Osteoblast (primary cell): ENCODE results near the gene DMXL2. TPM values are rescaled to one million over a fixed set of nuclear protein-coding genes. Genes with fewer than 3 reads are reported as not detected.
A peak's percentile ranks its signal among the peaks of the same experiment; 100 is the strongest.

Source experiments
- DNase-seq: peaks from one replicate; pipeline ENCODE4 v3.0.0; 2011; ENCODE audit warnings: low spot score, mixed read lengths; ENCODE audit not compliant: insufficient read length; ENCODE audit errors: missing footprints
- H2AFZ ChIP-seq: 2 replicates; pipeline ENCODE4 v1.6.0; 2011; ENCODE audit warnings: mild to moderate bottlenecking, low read length
- H3K27ac ChIP-seq: 2 replicates; pipeline ENCODE4 v1.5.1; 2011; ENCODE audit warnings: mild to moderate bottlenecking, low read depth, low read length, moderate library complexity
- H3K27me3 ChIP-seq: 2 replicates; pipeline ENCODE4 v1.6.0; 2012; ENCODE audit warnings: mild to moderate bottlenecking, control low read depth, inconsistent platforms, low read length, moderate library complexity; ENCODE audit not compliant: insufficient read depth
- H3K36me3 ChIP-seq: 2 replicates; pipeline ENCODE4 v1.5.1; 2011; ENCODE audit warnings: mild to moderate bottlenecking, low read length, control low read depth, moderate library complexity; ENCODE audit not compliant: insufficient read depth
- H3K4me1 ChIP-seq: 2 replicates; pipeline ENCODE4 v1.5.1; 2011; ENCODE audit warnings: mild to moderate bottlenecking, low read length, control low read depth, moderate library complexity; ENCODE audit not compliant: insufficient read depth
- H3K4me2 ChIP-seq: 2 replicates; pipeline ENCODE4 v1.6.0; 2011; ENCODE audit warnings: mild to moderate bottlenecking, low read length; ENCODE audit not compliant: insufficient read depth
- H3K4me3 ChIP-seq: fragments of 200-600 bp; sonication (generic); 3 replicates; pipeline ENCODE4 v1.5.1; 2012; ENCODE audit warnings: mild to moderate bottlenecking, low read length, inconsistent platforms; ENCODE audit not compliant: insufficient read depth
- H3K79me2 ChIP-seq: 2 replicates; pipeline ENCODE4 v1.6.0; 2012; ENCODE audit warnings: mild to moderate bottlenecking, low read length, control low read depth, inconsistent platforms; ENCODE audit not compliant: insufficient read depth
- H3K9me3 ChIP-seq: 2 replicates; pipeline ENCODE4 v1.5.1; 2011; ENCODE audit warnings: low read depth, low read length, control low read depth
- H4K20me1 ChIP-seq: 2 replicates; pipeline ENCODE4 v1.6.0; 2012; ENCODE audit warnings: mild to moderate bottlenecking, low read length, control low read depth; ENCODE audit not compliant: insufficient read depth
- total RNA-seq: library from RNA; depleted of rRNA; stranded (reverse); fragments of >200 nt; gene quantifications from 2 replicates; pipeline ENCODE4 v1.2.3, GENCODE V29; 2012
- TF ChIP-seq, protein P1 (sequence below): IDR thresholded peaks from 2 replicates; pipeline ENCODE4 v1.5.1; 2011; ENCODE audit warnings: mild to moderate bottlenecking, low read depth, low read length, moderate library complexity; ENCODE audit errors: extremely low read depth

The DMXL2 gene
- total RNA-seq, 1 donor, result 37.3 TPM

DNA sequence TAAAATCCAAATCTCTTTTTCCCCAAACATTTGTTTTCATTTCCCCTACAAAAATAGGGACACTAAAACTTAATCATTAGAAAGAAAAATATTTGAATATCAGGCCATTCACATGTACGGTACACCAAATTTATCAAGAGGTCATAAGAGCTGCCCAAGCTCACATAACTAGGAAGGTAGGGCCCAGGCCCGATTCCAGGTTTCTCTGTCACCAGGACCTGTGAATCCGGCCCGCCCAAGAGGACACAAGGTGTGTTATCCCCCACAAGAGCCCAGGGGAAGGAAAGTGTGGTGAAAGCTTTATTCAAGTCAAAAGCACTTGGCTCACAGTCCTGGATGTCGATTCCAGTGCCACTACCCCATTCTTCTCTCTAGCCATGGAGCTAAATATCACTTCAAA is 130.6 kb downstream of the DMXL2 start:
- DNase-seq, result no peak
- Histone ChIP-seq H3K9me3 (no peaks in the 10 kb centered on the region), H3K27me3 (no peaks in the 10 kb centered on the region), H2AFZ (no peak overlapping the region), H3K4me1 (peaks cover 4% of the 10 kb centered on the region), H3K4me3 (no peak overlapping the region), H3K79me2 (no peaks in the 10 kb centered on the region), H3K4me2 (no peak overlapping the region), H4K20me1 (no peaks in the 10 kb centered on the region), H3K36me3 (no peaks in the 10 kb centered on the region), H3K27ac (no peak overlapping the region)
- TF ChIP-seq, protein P1, sequence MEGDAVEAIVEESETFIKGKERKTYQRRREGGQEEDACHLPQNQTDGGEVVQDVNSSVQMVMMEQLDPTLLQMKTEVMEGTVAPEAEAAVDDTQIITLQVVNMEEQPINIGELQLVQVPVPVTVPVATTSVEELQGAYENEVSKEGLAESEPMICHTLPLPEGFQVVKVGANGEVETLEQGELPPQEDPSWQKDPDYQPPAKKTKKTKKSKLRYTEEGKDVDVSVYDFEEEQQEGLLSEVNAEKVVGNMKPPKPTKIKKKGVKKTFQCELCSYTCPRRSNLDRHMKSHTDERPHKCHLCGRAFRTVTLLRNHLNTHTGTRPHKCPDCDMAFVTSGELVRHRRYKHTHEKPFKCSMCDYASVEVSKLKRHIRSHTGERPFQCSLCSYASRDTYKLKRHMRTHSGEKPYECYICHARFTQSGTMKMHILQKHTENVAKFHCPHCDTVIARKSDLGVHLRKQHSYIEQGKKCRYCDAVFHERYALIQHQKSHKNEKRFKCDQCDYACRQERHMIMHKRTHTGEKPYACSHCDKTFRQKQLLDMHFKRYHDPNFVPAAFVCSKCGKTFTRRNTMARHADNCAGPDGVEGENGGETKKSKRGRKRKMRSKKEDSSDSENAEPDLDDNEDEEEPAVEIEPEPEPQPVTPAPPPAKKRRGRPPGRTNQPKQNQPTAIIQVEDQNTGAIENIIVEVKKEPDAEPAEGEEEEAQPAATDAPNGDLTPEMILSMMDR, result no peak

DNA sequence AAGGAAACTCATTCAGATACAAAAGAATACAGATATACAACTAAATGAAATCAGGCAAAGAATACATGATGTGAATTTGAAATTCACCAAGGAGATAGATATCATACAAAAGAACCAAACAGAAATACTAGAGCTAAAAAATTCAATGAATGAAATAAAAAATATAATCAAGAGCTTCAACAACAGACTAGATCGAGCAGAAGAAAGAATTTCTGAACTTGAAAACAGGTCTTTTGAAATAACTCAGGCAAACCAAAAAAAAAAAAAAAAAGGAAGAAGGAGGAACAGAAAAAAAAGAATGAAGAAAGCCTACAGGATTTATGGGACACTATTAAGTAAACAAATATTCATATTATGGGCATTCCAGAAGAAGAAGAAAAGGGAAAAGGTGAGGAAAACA is 137.8 kb downstream of the DMXL2 start:
- Histone ChIP-seq H3K4me3 (no peak overlapping the region), H2AFZ (no peak overlapping the region), H3K36me3 (peaks cover 10% of the 10 kb centered on the region), H3K27me3 (no peaks in the 10 kb centered on the region), H3K27ac (no peak overlapping the region), H3K79me2 (no peaks in the 10 kb centered on the region), H3K4me1 (no peaks in the 10 kb centered on the region), H3K4me2 (no peak overlapping the region), H3K9me3 (peaks cover 3% of the 10 kb centered on the region), H4K20me1 (no peaks in the 10 kb centered on the region)
- TF ChIP-seq, protein P1, result no peak
- no peak for DNase-seq

DNA sequence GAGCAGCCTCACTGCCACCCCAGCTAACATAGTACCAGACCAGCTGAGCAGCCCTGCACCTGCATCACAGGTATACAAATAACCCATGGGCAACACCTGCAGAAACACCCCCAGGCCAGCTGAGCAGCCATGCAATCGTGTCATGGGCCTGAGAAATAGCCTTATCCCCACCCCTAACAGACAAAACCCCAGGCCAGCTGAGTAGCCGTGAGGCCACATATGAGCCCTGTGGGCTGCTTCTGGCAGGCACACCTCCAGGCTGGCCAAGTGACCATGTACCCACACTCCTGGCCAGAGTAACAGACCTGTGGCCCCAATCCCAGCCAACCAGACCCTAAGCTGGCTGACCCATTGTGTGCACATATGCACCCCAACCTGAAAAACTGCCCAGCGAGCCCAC is 138.6 kb downstream of the DMXL2 start:
- Histone ChIP-seq H4K20me1 (no peaks in the 10 kb centered on the region), H3K79me2 (no peaks in the 10 kb centered on the region), H3K36me3 (peaks cover 10% of the 10 kb centered on the region), H3K9me3 (peaks cover 3% of the 10 kb centered on the region), H3K27ac (no peak overlapping the region), H3K4me3 (no peak overlapping the region), H3K4me2 (no peak overlapping the region), H2AFZ (no peak overlapping the region), H3K27me3 (no peaks in the 10 kb centered on the region), H3K4me1 (no peaks in the 10 kb centered on the region)
- DNase-seq, result no peak
- TF ChIP-seq, protein P1, result no peak

DNA sequence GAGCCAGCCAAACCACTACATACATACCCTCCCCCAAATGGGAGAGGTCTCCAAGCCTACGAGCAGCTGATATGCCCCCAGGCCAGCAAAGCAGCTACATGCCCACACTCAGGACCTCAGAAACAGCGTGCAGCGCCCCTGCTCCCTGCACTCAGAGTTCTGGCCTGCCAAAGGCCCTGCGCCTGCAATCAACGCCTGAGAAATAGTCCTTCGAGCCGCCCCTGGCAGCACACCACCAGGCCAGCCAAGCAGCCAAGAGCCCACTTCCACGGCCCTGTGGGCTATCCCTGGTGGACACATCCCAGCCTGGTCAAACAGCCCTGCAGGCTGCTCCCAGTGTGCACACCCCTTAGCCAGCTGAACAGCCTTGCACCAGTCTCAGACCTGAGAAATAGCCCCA is 139.1 kb downstream of the DMXL2 start:
- H3K4me2 ChIP-seq, result no peak overlapping the region
- H3K27ac ChIP-seq, result no peak overlapping the region
- H3K9me3 ChIP-seq, result peaks cover 3% of the 10 kb centered on the region
- TF ChIP-seq, protein P1, result no peak
- H2AFZ ChIP-seq, result no peak overlapping the region
- no peaks in the 10 kb centered on the region for H3K27me3 ChIP-seq
- H3K4me1 ChIP-seq, result no peaks in the 10 kb centered on the region
- H4K20me1 ChIP-seq, result no peaks in the 10 kb centered on the region
- peak; percentile 39 for DNase-seq
- H3K4me3 ChIP-seq, result no peak overlapping the region
- no peaks in the 10 kb centered on the region for H3K79me2 ChIP-seq
- H3K36me3 ChIP-seq, result peaks cover 10% of the 10 kb centered on the region
